ENCODE measurements around the gene REP15.
"Not testable (repeated sequence)": the region's sequence is repeated elsewhere in the genome, so short reads cannot be mapped to it uniquely, and the experiment has no call there.

REP15 gene

DNA sequence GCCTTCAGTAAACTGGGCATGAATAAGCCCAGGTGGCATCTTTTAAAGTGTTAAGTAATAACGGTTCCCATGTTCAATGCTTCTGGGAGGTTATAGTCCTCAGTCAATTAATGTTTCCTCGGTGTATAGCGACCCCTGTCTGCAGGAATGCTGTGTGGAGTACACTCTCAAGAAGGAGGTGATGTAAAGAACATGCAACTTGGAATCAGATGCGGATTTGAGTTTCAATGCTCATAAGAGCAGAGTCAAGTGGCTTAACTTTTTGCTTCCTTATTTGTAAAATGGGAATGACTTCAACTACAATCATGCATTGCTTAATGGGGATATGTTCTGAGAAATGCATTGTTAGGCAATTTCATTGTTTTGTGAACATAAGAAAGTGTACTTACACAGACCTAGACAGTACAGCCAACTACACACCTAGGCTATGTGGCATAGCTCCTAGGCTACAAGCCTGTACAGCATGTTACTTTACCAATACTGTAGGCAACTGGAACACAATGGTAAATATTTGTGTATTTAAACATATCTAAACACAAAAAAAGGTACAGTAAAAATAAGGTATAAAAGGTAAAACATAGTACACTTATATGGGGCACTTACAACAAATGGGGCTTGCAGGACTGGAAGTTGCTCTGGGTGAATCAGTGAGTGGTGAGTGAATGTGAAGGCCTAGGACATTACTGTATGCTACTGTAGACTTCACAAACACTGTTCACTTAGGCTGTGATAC lies 7.6 kb downstream of the REP15 start:
- peak; percentile 63 for DNase-seq

DNA sequence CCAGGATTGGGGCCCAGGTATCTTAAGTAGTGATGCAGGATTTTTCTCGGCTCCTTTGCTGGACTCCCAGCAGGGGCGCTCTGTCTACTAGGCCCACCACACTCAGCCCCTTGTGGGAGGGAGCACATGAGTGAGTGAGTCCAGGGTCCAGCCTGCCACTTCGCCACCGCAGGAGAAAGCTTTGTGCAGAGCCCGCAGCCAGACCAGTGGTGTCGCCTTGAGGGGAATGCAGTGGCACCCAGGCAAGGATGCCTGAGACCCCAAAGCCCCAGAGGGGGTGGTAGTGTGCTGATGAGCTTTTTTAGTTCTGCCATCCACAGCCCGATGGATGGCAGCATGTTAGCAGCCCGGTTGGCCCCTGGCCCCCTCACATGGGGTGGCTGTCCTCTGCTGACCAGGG lies 9.0 kb downstream of the REP15 start:
- no peak for DNase-seq

DNA sequence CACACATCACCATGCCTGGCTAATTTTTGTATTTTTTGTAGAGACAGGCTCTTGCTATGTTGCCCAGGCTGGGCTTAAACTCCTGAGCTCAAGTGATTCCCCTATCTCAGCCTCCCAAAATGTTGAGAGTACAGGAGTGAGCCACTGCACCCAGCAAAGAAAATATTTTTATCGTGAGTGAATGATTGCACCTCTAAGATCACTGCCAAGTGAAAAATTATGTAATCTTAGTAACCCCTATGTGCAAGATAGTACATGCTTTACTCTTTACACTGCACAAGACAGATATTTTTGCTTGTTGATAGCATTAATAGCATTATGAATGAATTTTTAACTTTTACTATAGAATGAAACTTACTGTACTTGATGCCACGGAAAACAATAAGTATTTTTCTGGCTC lies 11.0 kb downstream of the REP15 start:
- DNase-seq, result no peak

DNA sequence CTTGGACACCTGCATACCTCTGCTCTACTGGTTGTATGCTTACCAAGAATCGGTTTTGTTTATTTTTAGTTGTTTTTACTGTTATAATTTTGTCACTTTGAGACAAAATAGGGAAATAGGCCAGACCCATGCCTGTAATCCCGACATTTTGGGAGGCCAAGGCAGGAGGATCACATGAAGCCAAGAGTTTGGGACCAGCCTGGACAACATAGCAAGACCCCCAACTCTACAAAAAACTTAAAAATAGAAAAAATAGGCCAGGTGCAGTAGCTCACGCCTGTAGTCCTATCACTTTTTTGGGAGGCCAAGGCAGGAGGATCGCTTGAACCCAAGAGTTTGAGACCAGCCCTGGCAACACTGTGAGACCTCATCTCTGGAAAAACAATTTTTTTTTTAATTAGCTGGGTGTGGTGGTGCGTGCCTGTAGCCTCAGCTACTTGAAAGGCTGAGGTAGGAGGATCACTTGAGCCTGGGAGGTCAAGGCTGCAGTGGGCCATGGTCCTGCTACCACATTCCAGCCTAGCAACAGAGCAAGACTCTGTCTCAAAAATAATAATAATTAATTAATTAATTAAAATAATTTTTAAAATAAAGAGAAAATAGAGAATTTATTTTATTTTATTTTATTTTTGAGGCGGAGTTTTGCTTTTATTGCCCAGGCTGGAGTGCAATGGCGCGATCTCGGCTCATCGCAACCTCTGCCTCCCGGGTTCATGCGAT lies 13.1 kb downstream of the REP15 start:
- no peak for DNase-seq

DNA sequence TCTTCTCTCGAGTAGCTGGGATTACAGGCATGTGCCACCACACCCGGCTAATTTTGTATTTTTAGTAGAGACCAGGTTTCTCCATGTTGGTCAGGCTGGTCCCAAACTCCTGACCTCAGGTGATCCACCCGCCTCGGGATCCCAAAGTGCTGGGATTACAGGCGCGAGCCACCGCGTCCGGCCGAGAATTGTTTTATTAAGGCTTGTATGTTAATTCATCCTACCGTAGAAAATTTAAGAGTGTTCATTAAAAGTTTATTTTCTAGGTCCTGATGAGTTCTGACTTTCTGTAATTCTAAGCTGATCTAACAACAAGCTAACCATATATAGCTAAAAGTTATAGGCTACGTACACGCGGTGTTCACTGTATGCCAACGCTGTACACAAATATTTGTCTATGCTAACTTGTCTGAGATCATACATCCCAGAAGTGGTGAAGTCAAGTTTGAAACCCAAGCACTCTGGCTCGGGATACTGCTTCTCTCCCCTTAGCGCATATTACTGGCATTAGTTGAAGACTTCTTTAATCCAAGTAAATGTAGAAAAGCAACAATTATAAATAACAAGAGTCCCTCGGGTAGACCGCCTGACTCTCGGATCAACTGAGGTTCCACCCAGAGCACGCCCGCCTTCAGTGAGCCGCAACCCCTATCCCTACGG lies 13.8 kb downstream of the REP15 start:
- no peak for DNase-seq

DNA sequence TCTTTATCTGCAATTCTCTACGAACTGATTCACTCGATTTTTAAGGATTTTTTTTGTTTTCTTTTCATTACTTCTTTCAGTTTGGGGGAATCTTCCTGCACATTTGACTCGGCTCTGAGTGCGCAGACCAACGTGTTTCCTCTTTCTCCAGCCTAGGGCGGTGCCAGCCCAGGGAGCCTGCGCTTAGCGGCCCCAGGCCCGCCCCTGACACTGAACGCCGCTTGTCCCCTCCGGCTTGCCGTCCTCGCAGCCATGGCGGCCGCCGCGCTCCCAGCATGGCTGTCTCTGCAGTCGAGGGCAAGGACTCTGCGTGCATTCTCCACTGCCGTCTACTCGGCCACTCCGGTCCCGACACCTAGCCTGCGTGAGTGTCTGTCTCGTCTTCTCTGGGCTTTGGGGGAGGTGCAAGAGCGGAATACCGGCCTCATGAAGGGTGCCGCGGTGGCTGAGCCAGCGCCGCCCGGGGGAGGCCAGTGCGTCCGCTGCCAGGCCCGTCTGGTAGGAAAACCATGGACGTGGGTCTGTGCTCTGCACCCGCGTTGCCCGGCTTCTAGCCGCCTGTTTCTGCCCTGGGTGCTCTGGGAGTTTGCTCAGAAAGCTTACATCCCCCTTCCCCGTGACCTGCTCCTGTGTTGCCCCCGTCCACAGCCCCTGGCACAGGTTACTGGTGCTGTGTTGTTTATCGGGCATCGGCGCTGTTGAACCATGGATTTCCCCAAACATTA lies 14.5 kb downstream of the REP15 start, which contains the start of gene MRPS35:
MRPS35 (plus strand) TSS at position 241 of the 725 bp plus-strand sequence; CDS start at position 253, 12 bp downstream.
- peak; percentile 93 for DNase-seq

DNA sequence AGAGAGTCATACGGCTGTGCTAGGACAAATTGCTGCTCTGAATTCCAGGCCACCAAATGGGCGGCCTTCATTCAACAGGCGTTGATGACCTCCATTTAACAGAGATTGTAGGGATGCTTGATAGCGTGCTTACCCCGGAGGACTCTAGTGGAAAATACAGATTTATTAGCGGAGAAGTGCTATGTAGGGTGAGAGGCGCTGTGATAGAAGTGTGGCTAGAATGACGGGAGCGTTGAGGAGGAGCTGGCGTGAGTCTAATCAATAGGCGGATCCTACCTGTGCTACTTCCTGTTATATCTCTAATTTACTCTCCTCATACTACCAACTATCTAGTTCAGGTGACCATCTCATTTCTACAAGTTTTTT lies 15.1 kb downstream of the REP15 start:
- DNase-seq, result no peak

DNA sequence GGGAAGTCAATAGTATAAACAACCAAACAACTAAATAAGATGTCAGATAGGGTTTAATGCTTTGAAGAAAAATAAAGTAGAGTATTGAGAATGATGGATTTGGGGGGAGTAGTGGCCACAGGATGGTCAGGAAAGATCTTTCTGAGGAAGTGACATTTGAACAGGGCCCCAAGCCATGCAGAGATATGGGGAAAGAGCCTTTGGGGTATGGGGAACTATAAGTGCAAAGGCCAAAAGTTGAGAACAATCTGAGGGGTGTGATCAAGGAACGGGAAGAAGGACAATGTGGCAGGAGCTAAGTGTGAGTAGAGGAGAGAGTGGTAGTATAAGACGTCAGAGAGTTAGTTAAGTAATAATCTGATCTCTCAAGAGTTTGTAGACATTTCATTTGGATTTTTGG lies 15.7 kb downstream of the REP15 start:
- no peak for DNase-seq

DNA sequence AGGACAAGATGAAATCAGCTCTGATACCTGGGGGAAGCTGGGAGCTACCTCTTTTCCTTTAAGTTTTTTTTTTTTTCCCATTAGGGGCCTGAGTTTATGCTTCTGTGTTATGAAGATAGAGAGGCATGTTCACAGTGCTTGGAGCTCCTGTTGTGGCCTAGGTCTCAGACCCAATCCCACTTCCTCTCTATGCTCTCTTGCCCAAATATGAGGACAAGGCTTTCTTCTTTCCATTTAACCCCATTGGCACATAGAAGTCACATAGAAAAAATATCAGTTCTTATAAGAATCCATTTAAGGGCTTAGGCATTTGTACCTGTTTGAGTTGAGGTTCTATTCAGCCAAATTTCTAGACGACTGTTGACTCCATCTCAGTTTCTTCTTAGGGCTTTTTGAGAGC lies 27.0 kb downstream of the REP15 start:
- DNase-seq, result no peak

DNA sequence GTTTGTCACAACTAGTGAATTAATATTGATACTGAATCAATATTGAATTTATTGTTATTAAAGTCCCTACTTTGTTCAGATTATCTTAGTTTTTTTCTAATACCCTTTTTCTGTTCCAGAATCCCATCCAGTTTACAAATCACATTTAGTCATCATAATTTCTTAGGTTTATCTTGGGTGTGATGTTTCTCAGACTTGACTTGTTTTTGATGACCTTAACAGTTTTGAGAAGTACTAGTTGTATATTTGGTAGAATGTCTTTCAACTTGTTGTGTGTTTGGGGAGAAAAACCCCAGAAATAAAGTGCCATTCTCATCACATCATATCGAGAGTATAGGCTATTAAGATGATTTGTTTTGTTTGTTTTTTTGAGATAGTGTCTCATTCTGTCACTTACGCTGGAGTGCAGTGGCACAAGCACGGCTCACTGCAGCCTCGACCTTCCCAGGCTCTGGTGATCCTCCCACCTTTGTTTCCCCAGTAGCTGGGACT lies 33.9 kb downstream of the REP15 start:
- DNase-seq, result no peak

DNA sequence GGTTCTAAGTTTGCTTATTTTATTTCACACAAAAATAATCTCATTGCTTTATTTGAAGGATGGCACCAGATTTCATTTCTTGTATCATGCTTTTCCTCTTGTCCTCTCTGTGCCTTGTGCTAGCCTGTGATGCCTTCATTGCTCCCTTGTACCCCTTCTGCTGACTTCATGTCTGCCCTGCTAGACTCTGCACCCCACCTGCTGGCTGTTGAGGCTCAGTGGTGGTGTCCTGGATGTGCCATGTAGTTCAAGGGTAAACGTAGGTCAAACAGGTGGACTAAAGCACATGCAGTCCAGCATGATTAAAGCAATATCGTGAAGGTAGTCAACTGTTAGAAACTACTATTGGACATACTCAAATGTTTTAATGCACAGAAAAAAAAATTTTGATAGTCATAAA lies 36.0 kb downstream of the REP15 start:
- DNase-seq, result no peak

DNA sequence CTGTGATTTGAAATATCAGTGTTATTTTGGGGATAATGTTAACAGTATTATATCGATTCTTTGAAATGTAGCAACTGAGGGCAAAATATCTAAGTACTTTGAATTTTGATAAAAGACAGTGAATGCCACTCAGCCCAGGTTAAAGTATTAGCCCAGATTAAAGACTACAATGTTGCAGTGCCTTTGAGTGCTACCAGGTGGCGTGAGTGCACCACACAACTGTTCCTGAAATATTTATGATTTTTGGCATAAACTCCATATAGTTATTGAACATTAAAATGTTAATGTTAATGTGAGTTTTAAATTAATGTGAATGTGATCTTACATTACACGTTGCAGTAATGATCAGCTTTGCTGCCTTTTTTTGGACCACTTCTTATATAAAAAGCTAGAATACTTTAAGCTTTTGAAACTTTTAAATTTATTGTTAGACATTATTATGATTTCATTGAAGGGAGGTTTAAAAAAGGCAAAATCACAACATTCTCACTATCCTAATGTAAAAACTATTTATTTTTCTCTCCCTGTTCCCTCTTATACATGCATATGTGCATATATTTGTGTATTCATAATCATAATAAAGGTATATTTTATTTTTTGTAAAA lies 36.9 kb downstream of the REP15 start:
- peak; percentile 39 for DNase-seq

DNA sequence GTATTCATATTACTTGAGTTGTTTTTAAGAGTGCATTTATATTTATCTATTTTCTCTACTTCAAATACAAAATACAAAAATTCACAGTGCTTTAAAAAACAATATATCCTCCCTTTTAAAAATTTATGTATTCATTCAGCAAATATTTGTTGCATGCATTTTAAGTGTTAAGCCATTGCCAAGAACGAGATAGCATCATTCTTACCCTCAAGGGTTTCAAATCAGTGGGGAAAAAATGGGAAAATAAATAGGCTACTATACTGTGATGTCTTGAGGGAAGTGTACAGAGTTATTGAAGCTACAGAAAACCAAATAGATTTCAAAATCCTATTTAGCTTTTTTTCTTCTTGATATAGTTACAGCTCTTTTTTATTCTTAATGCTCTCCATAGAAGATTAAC lies 37.5 kb downstream of the REP15 start:
- DNase-seq, result no peak

DNA sequence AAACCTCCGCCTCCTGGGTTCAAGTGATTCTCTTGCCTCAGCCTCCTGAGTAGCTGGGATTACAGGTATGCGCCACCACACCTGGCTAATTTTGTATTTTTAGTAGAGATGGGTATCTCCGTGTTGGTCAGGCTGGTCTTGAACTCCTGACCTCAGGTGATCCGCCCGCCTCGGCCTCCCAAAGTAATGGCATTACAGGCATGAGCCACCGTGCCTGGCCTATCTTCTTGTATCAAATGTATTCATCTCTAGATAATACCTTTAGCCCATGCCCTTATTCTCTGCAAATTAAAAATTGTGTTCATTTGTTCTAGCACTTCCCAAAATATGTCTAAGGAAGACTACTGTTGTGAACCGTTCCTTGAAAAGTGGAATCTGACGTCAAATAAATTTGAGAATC lies 38.1 kb downstream of the REP15 start:
- DNase-seq, result not testable (repeated sequence)

DNA sequence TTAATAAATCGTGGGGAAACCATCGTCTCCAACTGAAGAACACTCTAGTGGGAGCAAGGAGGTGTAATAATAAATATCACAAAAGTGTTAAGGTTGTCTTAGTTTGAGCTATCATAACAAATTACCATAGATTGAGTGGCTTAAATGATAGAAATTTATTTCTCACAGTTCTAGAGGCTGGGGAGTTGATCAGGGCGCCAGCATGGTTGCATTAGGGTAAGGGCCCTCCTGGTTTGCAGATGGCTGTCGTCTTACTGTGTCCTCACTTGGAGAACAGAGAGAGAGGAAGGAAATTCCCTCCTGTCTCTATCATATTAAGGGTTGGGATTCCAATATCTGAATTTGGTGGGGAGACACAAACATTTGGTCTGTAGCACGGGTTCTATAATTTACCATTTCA lies 47.4 kb downstream of the REP15 start:
- no peak for DNase-seq

DNA sequence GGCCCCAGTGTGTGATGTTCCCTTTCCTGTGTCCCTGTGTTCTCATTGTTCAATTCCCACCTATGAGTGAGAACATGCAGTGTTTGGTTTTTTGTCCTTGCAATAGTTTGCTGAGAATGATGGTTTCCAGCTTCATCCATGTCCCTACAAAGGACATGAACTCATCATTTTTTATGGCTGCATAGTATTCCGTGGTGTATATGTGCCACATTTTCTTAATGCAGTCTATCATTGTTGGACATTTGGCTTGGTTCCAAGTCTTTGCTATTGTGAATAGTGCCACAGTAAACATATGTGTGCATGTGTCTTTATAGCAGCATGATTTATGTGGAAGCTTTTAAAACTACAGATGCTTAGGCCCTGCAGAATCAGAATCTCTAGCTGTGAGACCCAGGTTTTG lies 49.5 kb downstream of the REP15 start:
- not testable (repeated sequence) for DNase-seq

All from stimulated activated CD4-positive, alpha-beta T cell treated with anti-CD3 and anti-CD28 coated beads, Interleukin-4, amount 100 ng/mL, for 1 hour (primary cell).